Adipocyte (in vitro differentiated cells): ENCODE measurements around the gene RSPH1.

Experiments
- DNase-seq: peaks from one replicate; pipeline ENCODE4 v3.0.0-alpha.2; 2015; ENCODE audit warnings: low read depth
- H3K27me3 ChIP-seq: replicated peaks from 2 replicates; pipeline ENCODE4 v1.7.0; 2013; ENCODE audit warnings: mild to moderate bottlenecking, low read length, moderate library complexity; ENCODE audit not compliant: control insufficient read depth, insufficient read depth
- H3K36me3 ChIP-seq: 2 replicates; pipeline ENCODE4 v1.7.0; 2013; ENCODE audit warnings: low read length, mild to moderate bottlenecking, moderate library complexity; ENCODE audit not compliant: control insufficient read depth, insufficient read depth, severe bottlenecking
- H3K4me1 ChIP-seq: 2 replicates; pipeline ENCODE4 v1.7.0; 2013; ENCODE audit warnings: mild to moderate bottlenecking, low read length, moderate library complexity; ENCODE audit not compliant: control insufficient read depth, insufficient read depth
- H3K4me3 ChIP-seq: 2 replicates; pipeline ENCODE4 v1.7.0; 2013; ENCODE audit warnings: mild to moderate bottlenecking, low read length, moderate library complexity
- H3K9ac ChIP-seq: 2 replicates; pipeline ENCODE4 v1.7.0; 2013; ENCODE audit warnings: mild to moderate bottlenecking, low read length, moderate library complexity
- H3K9me3 ChIP-seq: 2 replicates; pipeline ENCODE4 v1.7.0; 2013; ENCODE audit warnings: mild to moderate bottlenecking, low read length, moderate library complexity; ENCODE audit not compliant: control insufficient read depth

The RSPH1 gene

GRCh38 chr21:42460391-42461184, 35.4 kb downstream of the RSPH1 start:
- no peaks in the 10 kb centered on the region for H3K9me3 ChIP-seq
- H3K36me3 ChIP-seq, result no peaks in the 10 kb centered on the region
- no peak for DNase-seq
- H3K27me3 ChIP-seq, result peaks cover 20% of the 10 kb centered on the region
- H3K4me3 ChIP-seq, result no peak overlapping the region
- H3K9ac ChIP-seq, result no peak overlapping the region
- peaks cover 9% of the 10 kb centered on the region for H3K4me1 ChIP-seq

- H3K27me3 ChIP-seq, result peaks cover 20% of the 10 kb centered on the region
- H3K9ac ChIP-seq, result no peak overlapping the region
- peaks cover 9% of the 10 kb centered on the region for H3K4me1 ChIP-seq
- no peaks in the 10 kb centered on the region for H3K9me3 ChIP-seq
- no peak overlapping the region for H3K4me3 ChIP-seq
- no peaks in the 10 kb centered on the region for H3K36me3 ChIP-seq
- no peak for DNase-seq
Observed at GRCh38 chr21:42459546-42460215, 36.3 kb downstream of the RSPH1 start.

GRCh38 chr21:42459082-42459460, 37.0 kb downstream of the RSPH1 start:
- peaks cover 21% of the 10 kb centered on the region for H3K27me3 ChIP-seq
- no peak overlapping the region for H3K4me3 ChIP-seq
- H3K36me3 ChIP-seq, result no peaks in the 10 kb centered on the region
- DNase-seq, result no peak
- peaks cover 10% of the 10 kb centered on the region for H3K4me1 ChIP-seq
- H3K9ac ChIP-seq, result no peak overlapping the region
- H3K9me3 ChIP-seq, result no peaks in the 10 kb centered on the region

- peaks cover 12% of the 10 kb centered on the region for H3K4me1 ChIP-seq
- no peaks in the 10 kb centered on the region for H3K9me3 ChIP-seq
- no peak overlapping the region for H3K9ac ChIP-seq
- peaks cover 26% of the 10 kb centered on the region for H3K27me3 ChIP-seq
- H3K4me3 ChIP-seq, result no peak overlapping the region
- H3K36me3 ChIP-seq, result no peaks in the 10 kb centered on the region
- no peak for DNase-seq
Observed at GRCh38 chr21:42456457-42456856, 39.6 kb downstream of the RSPH1 start.

GRCh38 chr21:42455754-42456440, 40.1 kb downstream of the RSPH1 start:
- no peak overlapping the region for H3K4me3 ChIP-seq
- H3K36me3 ChIP-seq, result no peaks in the 10 kb centered on the region
- H3K9me3 ChIP-seq, result no peaks in the 10 kb centered on the region
- H3K9ac ChIP-seq, result no peak overlapping the region
- DNase-seq, result no peak
- H3K4me1 ChIP-seq, result peaks cover 12% of the 10 kb centered on the region
- H3K27me3 ChIP-seq, result peaks cover 23% of the 10 kb centered on the region

GRCh38 chr21:42455196-42455595, 40.8 kb downstream of the RSPH1 start:
- DNase-seq, result no peak
- H3K9ac ChIP-seq, result no peak overlapping the region
- no peaks in the 10 kb centered on the region for H3K36me3 ChIP-seq
- no peak overlapping the region for H3K4me3 ChIP-seq
- H3K4me1 ChIP-seq, result peaks cover 12% of the 10 kb centered on the region
- no peaks in the 10 kb centered on the region for H3K9me3 ChIP-seq
- H3K27me3 ChIP-seq, result peaks cover 20% of the 10 kb centered on the region

GRCh38 chr21:42454786-42455185, 41.2 kb downstream of the RSPH1 start:
- H3K9ac ChIP-seq, result no peak overlapping the region
- DNase-seq, result no peak
- H3K4me3 ChIP-seq, result no peak overlapping the region
- H3K27me3 ChIP-seq, result peaks cover 20% of the 10 kb centered on the region
- H3K9me3 ChIP-seq, result no peaks in the 10 kb centered on the region
- peaks cover 12% of the 10 kb centered on the region for H3K4me1 ChIP-seq
- no peaks in the 10 kb centered on the region for H3K36me3 ChIP-seq

- H3K36me3 ChIP-seq, result no peaks in the 10 kb centered on the region
- peaks cover 20% of the 10 kb centered on the region for H3K27me3 ChIP-seq
- no peaks in the 10 kb centered on the region for H3K9me3 ChIP-seq
- peaks cover 12% of the 10 kb centered on the region for H3K4me1 ChIP-seq
- DNase-seq, result no peak
- no peak overlapping the region for H3K9ac ChIP-seq
- H3K4me3 ChIP-seq, result no peak overlapping the region
Observed at GRCh38 chr21:42453986-42454570, 41.9 kb downstream of the RSPH1 start.

- Histone ChIP-seq H3K36me3 (no peaks in the 10 kb centered on the region), H3K4me1 (peaks cover 12% of the 10 kb centered on the region), H3K9ac (no peak overlapping the region), H3K27me3 (peaks cover 24% of the 10 kb centered on the region), H3K9me3 (no peaks in the 10 kb centered on the region), H3K4me3 (no peak overlapping the region)
- no peak for DNase-seq
Observed at GRCh38 chr21:42453224-42453985, 42.6 kb downstream of the RSPH1 start.

GRCh38 chr21:42452401-42453223, 43.4 kb downstream of the RSPH1 start:
- Histone ChIP-seq H3K4me1 (peaks cover 12% of the 10 kb centered on the region), H3K4me3 (no peak overlapping the region), H3K9me3 (no peaks in the 10 kb centered on the region), H3K9ac (no peak overlapping the region), H3K27me3 (peaks cover 25% of the 10 kb centered on the region), H3K36me3 (no peaks in the 10 kb centered on the region)
- DNase-seq, result no peak
